CD4-positive, alpha-beta T cell treated with Interleukin-6 at 100 ng/mL for 8 hours (primary cell): ENCODE measurements around the gene PDLIM5.
"Not testable (repeated sequence)": the region's sequence is repeated elsewhere in the genome, so short reads cannot be mapped to it uniquely, and the experiment has no call there.

ENCODE experiments used
- DNase-seq: peaks from one replicate; pipeline ENCODE4 v3.0.0-alpha.2; 2020; ENCODE audit warnings: mixed read lengths, low spot score

Gene PDLIM5

DNA sequence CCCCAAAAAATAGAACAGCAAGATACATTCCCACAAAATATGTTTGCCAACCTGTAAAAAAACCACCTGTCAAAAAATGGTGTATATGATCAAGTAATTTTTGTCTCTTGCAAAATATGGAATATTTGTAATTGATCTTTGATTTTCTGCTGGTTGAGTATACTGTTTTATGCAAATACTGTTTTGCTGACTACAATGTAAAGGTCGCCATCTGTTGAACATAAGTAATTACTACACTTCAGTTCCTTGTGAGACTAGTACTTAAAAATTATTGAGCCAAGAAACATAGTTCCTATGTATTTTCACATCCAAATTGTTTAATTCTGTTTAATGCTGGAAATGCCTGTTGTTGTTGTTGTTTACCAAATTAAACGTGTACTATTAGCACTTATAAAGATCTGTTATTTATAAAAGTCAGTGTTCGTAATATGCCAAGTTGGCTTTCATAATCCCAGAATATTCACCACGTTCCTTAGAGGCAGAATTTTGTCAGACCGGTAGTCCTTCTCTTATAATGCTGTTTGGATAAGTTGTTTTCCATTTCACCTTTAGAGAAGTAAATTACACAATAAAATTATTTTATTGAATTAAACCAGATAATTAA is 144.2 kb downstream of the PDLIM5 start:
- peak; percentile 5 for DNase-seq

- no peak for DNase-seq
Observed at GRCh38 chr4:94598758-94599157, 147.0 kb downstream of the PDLIM5 start.

GRCh38 chr4:94603170-94603747 is 151.5 kb downstream of the PDLIM5 start:
- no peak for DNase-seq

DNA sequence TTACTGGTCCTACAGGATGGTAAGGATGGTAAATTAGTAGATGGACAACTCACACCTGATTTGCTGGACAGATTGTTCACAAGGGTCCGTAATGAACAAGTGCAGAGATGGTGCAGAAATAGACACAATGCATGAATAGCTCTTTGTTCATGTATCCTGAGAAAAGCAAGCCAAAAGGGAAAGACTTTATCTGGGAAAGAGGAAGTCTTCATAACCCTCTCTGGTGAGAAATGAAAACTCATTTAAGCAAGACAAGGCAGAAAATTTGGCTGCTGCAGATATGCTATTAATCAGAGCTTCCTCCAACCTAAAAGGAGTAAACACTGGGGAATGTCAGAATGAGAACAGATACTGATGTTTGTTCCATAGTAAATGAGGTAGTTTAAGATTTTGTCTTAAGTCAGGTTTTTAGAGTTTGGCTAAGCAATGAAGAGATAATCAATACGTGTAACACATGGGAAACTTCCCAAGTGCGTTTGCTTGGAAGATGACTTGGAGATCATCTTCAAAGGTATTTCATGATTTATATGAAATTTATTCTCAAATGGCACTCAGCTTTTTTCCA is 153.6 kb downstream of the PDLIM5 start:
- DNase-seq = no peak

GRCh38 chr4:94610145-94610544 is 158.4 kb downstream of the PDLIM5 start:
- DNase-seq = no peak

DNA sequence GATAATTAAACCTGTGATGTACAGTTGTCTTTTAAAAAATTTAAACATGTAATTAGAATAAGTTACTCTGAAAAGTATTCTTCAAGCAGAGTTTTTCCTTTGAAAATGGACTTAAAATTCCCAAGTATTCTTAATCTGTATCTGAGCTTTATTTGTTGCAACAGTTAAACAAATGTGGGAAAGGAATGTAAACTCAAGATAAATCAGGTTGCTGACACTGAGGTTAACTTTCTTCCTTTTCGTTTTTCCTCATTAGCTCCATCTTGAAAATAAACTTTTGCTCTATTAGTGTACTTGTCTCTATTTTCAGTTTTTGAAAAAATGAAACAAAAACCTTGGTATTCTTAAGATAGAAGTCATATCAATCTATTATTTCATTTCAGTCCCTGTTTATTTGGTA is 161.5 kb downstream of the PDLIM5 start:
- no peak for DNase-seq

DNA sequence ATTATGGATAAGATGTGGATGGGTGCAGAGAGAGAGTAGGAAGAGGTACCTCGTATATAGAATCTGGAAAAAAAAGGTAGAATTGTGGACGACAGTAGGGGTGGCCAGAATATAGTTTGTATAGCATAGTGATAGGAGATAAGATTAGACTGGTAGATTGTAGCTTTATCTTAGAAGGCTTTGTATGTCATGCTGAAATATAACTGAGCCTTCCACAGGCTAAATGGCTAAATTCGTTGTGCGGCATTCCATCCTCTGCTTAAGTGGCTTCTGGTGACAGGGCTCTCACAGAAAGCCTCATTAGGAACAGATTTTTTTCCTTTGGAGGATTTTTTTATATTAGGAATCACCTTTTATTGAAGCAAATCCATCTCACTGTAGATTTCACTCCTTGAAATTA is 163.7 kb downstream of the PDLIM5 start:
- no peak for DNase-seq

GRCh38 chr4:94621491-94622080 is 169.8 kb downstream of the PDLIM5 start:
- DNase-seq = peak; percentile 1

DNA sequence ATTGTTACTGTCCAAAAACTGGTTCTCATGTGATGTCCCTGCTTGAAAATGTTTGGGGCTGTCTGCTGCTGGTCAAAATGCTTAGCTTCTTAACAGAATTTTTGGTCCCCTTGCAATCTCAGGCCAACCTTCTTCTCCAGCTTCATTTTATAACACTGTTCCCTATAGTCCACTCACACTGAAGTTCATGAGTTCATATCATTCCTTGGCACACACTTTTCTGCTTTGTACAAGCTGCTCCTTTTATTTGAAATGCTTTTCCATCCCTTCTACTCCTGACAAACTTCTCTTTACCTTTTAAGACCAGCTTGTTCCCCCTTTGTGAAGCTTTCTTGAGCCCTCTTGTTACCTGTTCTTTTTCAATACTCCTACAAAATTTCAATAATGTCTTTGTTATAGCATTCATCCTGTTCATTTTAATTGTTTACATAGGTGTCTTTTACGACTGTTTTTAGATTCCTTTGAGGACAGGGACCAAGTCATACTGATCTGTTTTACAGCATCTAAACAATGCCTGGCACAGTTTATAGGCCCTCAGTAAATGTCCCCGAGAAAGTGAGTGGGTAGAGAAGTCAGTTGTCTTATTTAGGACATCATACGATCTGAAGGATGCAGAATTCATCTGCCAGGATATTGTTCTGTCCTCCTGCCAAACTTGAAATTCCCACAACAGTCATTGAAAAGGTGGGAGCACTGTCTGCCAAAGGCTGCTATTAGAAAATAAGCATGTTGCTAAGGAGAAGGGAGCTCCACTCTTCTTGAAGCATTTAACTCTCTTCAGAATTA is 171.6 kb downstream of the PDLIM5 start:
- DNase-seq = no peak

GRCh38 chr4:94626942-94627341 is 175.2 kb downstream of the PDLIM5 start:
- no peak for DNase-seq

DNA sequence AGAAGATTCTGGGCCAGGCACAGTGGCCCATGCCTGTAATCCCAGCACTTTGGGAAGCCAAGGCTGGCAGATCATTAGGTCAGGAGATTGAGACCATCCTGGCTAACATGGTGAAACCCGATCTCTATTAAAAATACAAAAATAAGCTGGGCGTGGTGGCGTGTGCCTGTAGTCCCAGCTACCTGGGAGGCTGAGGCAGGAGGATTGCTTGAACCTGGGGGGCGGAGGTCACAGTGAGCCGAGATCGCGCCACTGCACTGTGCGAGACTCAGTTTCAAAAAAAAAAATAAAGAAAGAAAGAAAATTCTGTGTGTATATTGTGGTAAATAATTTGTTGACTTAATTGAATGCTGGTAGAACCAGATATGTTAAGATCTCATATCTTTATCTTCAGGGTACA is 177.3 kb downstream of the PDLIM5 start:
- not testable (repeated sequence) for DNase-seq

GRCh38 chr4:94629837-94630236 is 178.1 kb downstream of the PDLIM5 start:
- no peak for DNase-seq

DNA sequence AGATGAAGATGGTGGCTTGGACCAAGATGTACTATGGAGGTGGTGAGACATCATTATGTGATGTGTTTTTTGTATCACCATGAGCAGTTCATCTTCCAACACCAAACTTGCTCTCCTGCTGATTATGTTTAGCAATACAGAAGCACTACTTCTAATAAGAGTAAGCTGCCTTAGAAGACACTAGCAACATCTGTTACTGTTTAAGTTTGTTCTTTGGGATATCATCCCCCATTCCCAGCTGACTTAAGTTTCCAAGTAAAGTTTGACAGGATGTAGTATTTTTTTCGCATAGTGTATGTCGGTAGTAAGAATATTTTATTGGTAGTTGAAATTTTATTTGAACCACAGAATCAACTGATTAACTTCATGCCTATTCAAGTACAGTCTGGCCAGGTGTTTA is 182.5 kb downstream of the PDLIM5 start:
- no peak for DNase-seq

- DNase-seq = no peak
Observed at GRCh38 chr4:94635177-94635576, 183.4 kb downstream of the PDLIM5 start.

DNA sequence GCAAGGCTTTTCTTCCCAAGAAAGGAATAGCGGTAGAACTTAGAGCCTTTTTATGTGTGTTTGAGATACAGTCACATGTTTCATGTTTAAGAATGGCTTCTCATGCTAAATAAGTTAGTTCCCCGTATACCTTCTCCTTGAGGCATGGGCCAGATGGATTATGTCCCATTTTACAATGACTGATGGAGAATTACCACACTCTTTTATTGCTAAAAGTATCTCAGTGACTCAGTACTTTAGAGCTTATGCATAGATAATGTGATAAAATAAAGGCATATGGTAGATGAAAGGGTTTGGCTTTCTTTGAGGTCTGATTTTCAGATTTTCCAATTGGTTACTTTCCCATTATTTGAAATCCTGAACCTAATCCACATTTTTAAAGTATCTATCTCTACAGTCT is 184.3 kb downstream of the PDLIM5 start:
- DNase-seq = no peak

DNA sequence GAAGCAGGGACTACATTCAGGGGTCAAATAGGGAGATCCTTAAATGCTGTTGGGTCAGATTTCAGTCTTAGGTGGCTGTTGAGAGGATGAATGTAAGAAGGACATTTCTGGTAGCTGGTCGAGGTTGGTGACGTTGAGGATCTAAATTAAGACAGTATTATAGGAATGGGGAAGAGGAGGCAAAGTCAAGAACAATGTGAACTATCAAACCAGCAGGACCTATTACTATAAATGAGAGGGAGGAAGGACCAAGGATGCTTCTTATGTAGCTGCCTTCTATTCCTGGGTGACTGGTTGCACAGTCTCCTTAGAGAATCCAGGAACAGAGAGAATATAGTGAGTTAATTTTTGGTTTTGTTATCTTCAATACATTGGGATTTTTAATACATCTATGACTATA is 187.6 kb downstream of the PDLIM5 start:
- no peak for DNase-seq

- DNase-seq = no peak
Observed at GRCh38 chr4:94640151-94640550, 188.4 kb downstream of the PDLIM5 start.

- no peak for DNase-seq
Observed at GRCh38 chr4:94641702-94642560, 190.2 kb downstream of the PDLIM5 start.

DNA sequence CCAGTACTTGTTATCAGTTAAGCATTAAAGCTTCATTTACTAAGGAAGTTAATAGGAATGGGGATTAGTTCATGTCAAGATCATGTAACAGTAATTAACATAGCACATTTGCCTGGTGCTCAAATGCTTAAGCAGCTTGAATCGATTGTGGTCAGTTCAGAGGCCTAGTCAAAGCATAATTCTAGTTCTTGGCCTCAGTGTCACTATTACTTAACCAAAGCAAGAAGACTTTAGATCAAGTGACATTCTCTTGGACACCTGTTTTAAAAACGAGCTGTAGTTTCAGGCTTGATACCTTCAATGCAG is 190.8 kb downstream of the PDLIM5 start:
- no peak for DNase-seq

- DNase-seq = no peak
Observed at GRCh38 chr4:94648699-94649098, 197.0 kb downstream of the PDLIM5 start.

DNA sequence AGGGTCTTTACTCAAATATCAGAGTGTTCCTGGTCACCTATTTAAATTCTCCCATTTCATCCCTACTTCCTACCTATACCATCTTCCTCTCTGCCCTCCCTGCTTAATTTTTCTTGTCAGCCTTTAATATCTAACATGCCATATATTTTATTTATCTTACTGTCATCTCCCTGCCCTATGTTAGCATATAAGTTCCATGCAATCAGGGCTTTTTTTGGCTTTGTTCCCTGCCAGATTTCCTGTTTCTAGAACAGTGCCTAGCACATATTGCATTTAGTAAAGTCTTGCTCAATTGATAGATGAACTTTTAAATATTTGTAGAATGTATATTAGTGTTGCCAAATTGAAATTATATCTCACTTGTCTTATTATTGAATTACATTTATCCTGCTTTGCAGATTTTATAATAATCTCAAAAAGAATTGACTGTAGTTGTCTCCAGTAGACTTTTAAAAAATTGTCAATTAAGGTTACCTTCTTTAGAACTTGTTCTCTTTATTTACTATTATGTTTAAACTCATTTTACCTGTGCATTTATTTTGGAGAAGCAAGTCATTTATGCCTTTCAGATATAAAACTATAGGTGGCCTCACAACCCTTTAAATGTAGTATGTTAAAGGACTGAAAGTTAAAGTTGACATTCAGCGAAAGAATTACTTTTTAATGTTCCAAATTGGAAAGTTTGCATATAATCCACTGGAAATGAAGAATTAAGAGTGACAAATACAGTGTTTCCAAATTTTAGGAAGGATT is 197.8 kb downstream of the PDLIM5 start:
- DNase-seq = no peak
